NCI-H187 (cell line): Measurements from ENCODE around the gene ITPR3.

ENCODE experiments used
- DNase-seq, 2 experiments: peaks; one replicate each; lab custom pipeline; 2025; lab: John Stamatoyannopoulos, UW

ITPR3 gene

DNA sequence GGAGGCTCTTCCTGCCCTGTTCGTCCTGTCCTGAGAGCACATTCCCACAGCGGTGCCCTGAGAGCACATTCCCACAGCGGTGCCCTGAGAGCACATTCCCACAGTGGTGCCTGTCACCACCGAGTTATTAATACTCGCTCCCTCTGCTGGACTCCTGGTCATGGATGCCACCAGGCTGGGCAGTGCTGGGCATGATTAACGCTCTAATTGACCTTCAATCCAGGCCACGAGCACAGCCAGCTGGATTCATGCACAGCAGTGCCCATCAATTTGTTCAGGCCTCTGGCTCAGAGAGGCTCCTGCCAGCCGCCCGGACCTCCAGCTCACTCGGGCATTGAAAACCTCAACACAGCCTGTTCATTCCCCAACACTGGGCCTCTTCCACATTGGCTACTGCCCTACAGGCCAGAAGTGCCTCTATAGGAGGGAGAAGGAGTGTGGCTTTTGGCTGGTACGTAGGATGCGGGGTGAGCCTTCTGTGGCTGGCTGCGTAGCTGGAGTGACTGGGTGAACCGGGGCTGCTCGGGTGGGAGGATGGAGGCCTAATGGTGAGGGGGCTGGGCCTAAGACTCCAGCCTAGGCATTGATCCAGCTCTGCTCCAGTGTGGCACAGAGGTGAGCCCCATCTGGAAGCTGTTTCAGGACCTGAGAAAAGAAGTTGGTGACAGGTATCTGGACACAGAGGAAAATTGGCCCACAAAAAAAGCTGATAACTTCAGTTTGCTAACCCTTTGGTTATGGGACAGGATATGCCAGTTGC, 116.3 kb downstream of the ITPR3 start:
- DNase-seq = no peak

DNA sequence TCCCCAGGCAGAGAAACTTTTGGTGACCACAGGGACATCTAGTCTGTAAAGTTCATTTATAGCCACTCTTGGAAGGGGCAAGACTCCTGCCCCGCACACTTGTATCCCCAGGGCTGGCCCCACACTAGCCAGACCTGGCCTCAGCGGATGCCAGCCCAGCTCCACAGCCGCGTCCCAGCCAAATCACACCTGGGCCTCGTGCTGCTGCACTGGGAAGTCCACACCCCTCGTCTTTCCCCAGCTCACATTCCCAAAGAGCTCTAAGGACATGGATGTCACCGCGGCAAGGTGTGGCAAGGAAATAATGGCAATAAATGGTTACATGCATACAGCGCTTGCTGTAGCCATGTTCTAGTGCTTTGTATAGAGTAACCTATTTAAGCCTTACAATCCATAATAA, 117.0 kb downstream of the ITPR3 start:
- no peak for DNase-seq

DNA sequence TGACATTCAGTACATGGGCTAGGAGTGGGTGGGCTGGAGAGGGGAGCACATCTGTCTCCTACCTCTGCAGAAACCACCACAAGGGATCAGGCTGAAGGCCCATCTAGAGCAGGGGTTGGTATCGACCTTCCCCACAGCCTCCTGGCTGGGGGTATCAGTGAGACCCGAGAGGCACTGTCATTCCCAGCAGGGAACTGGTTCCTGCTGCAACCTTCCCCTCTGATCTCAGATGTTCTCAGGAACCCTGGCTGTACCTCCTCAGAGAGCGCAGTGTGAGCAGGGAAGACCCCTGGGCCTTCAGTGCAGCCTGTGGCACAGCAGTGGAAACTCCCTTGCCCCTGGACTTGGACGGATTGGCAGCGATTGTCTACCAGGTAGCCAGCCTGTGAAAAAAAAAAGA, 117.8 kb downstream of the ITPR3 start:
- DNase-seq = no peak

DNA sequence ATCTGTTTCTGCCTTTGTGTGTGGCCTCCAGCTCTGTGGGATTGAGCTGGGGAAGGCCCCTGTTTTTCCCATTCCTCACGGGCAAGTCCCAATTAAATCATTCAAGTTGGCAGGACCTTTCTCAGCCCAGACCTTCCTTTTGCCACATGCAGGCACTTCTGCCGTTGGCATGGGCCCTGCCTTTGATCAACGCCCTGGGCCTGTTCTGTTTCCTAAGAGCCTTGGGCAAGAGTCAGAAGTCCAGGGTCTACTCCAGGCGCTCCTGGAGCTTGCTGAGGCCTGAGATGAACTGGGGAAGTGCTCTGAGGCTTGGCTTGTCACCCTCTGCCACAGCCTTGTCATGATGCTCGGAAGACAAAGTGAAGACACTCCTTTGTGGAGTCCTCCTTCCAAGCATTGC, 118.4 kb downstream of the ITPR3 start:
- DNase-seq = no peak

DNA sequence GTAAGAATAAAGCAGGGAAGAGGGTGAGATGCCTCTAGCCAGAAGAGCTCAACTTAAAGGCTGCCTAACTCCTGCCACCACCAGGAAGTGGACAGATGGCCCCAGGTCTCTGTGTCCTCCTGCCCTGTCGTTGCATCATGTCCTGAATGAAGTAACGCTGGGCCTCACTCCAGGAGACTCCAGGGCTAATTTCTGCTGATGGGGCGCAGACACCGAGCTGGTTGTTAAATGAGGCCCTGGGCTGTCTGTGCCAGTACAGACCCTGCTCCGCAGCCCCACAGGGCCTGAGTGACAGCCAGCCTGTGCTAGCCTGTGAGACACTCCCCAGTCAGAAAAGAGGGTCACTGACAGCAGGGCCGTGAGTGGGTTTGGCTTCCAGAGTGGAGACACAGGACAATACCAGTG, 119.1 kb downstream of the ITPR3 start:
- no peak for DNase-seq

DNA sequence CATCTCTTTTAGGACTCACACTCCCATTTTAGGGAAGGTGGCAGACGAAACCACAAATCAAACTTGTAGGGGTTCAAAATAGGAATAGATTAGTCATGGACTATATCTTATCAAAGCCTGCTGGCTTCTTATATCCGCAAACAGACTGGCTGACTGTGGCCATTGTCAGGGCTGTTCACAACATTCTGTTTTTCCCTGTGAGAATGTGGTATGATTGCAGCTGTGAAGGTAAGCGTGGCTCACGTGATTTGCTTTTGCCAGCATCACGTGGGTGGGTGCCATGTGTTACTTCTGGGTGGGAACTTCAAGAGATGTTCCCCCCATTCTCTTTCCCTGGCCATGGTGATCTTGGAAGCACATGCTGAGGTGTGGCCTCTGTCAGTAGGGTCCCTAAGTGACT, 119.7 kb downstream of the ITPR3 start:
- no peak for DNase-seq

DNA sequence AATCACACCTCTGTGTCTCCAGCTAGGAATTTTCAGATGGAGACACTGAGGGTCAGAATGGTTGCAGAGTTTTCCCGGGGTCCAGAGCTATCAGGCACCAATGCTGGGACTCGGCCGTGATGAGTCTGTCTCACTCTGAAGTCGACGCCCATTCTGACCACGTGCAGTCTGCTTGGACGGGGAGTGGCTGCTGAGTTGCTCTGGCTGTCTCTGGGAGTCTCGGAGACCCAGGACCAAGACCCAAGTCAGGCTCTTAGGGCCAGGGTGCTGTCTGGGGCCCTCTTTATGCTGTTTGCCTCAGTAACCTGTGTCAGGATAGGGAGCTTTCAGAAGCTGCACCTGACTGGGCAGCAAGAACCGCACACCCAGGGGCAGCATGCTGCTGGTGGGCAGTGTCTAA, 121.0 kb downstream of the ITPR3 start:
- peak in 1 of 2 experiments; percentile 29 for DNase-seq

DNA sequence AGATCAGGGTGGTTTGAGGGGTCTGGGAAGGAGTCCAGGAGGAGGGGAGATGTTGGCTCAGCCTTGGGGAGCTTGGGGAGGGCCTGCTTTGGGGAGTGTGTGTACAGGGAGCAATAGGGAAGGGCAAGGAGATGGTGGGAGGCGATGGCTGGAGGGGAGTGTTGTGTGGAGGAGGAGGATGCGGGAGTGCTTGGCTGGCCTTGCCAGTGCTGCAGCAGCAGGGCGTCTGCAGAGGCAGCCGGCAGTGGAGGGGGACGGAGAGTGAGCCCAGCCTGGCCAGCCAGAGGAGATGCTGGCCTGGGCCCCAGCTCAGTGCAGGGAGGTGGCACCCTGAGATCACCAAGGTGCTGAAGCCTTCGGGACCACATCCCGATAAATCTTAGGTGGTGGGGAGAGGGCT, 121.7 kb downstream of the ITPR3 start:
- DNase-seq = peak in 1 of 2 experiments; percentile 52

DNA sequence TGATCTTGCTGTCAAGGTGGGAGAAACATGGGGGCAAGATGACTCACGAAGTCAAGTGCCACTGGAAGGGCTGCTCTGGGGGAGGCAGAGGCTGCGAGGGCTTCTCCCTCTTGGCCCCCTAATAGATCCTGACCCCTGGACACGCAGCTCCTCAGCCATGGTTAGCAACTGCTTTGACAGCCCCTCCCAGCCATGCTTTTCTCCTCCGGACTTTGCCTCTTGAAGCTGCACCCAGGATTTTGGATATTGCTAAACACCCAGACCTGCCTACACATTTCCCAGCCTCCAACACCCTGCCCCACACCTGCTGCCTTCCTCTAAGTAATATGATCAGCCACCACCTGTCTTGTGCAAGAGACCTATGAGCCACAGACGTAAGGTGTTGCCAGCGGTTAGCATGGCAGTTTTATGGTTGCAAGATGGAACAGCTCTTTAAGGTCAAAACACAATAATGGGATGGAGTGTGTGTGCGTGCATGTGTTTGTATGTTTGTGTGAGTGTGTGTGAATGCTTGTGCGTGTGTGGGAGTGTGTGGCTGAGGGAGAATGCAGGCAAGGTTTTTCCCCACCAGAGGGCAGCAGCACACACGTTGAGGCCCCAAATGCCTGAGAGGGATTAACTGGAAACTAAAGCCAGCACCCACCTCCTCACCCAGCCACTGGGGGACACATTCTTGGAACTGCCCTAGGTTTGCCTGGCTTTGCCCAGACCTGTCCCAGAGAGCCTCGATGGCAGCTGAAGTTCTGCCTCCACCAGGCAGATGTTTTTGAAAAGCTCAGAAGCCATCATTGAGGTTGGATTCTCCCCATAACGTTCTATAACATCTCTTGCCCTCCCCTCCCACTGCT, 123.1 kb downstream of the ITPR3 start:
- peak; percentile 92 for DNase-seq

DNA sequence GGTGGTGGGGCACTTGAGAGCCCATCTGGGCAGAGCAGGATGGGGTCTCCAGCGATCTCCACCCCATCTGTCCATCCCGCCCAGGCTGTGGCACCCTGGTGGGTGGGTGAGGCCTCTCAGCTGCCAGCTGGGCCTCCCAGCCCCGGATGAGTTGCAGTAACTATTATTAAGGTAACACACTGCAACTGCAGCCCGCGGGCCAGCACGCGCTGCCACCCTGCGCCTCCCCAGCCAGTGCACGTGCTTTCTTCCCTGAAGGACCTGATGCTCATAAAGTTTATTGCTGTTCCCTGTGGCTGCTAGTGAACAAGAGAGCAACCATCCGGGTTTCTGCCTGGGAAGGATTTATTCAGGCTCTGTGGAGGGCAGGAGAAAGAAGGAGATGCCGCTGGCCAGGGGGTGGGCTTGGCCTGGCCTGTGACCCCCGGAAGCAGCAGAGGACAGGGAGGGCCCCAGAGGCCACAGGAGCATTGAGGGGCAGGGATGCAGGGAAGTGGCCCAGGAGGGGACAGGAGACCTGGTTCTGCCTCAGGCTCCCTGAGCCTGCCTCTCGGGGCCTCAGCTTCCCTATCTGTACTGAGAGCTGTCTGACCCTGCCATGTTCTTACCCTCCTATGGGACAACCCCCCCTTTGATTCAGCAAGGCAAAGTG, 123.9 kb downstream of the ITPR3 start:
- peak in 1 of 2 experiments; percentile 51 for DNase-seq

DNA sequence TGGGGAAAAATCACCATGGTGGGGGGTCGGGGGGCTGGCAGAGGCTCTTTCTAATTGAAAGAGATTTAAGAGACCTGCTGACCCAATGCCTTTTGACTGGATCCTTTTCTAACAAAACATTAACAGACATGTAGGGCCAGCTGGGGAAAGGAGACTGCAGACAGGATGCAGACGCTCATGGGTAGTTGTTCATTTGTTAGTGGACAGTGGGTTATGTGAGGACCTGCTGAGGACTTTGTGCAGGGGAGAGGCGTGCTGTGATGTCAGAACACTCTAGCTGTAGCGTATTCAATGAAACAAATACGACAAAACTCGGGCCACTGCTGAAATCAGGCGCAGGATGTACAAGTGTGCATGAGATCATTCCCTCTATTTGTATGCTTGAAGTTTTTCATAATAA, 124.4 kb downstream of the ITPR3 start:
- no peak for DNase-seq
